Bronchial epithelial cell (primary cell): Measurements from ENCODE around the gene OPCML. TPM values are rescaled to one million over a fixed set of nuclear protein-coding genes. Genes with fewer than 3 reads are reported as not detected.

Experiments
- DNase-seq: peaks from one replicate; pipeline ENCODE4 v3.0.0-alpha.2; 2010; ENCODE audit warnings: low read depth
- FAIRE-seq: peaks from 2 replicates; lab custom pipeline; 2011; peaks lifted over from hg19 to GRCh38; lab: Jason Lieb, UNC
- H3K27me3 ChIP-seq: 2 replicates; pipeline ENCODE4 v1.5.1; 2011; ENCODE audit warnings: low read length; ENCODE audit not compliant: control insufficient read depth, insufficient read depth
- H3K36me3 ChIP-seq: 2 replicates; pipeline ENCODE4 v1.5.1; 2011; ENCODE audit warnings: low read length; ENCODE audit not compliant: control insufficient read depth, insufficient read depth
- H3K4me3 ChIP-seq: 2 replicates; pipeline ENCODE4 v1.5.1; 2011; ENCODE audit warnings: mild to moderate bottlenecking, low read depth, low read length, control low read depth
- total RNA-seq: library from RNA; depleted of rRNA; stranded (reverse); fragments of >200 nt; gene quantifications from 2 replicates; pipeline ENCODE4 v1.2.1, GENCODE V29; 2014
- TF ChIP-seq, protein P1 (sequence below): IDR thresholded peaks from 2 replicates; pipeline ENCODE4 v1.5.1; 2011; ENCODE audit warnings: mild to moderate bottlenecking, moderate library complexity, low read length, control low read depth, inconsistent platforms; ENCODE audit not compliant: insufficient read depth, severe bottlenecking

The OPCML gene
- total RNA-seq, 1 donor from 2014 or later: not detected

GRCh38 chr11:133232665-133233064 lies 299.6 kb downstream of the OPCML start:
- FAIRE-seq (no peak), DNase-seq (no peak)
- TF ChIP-seq, protein P1, sequence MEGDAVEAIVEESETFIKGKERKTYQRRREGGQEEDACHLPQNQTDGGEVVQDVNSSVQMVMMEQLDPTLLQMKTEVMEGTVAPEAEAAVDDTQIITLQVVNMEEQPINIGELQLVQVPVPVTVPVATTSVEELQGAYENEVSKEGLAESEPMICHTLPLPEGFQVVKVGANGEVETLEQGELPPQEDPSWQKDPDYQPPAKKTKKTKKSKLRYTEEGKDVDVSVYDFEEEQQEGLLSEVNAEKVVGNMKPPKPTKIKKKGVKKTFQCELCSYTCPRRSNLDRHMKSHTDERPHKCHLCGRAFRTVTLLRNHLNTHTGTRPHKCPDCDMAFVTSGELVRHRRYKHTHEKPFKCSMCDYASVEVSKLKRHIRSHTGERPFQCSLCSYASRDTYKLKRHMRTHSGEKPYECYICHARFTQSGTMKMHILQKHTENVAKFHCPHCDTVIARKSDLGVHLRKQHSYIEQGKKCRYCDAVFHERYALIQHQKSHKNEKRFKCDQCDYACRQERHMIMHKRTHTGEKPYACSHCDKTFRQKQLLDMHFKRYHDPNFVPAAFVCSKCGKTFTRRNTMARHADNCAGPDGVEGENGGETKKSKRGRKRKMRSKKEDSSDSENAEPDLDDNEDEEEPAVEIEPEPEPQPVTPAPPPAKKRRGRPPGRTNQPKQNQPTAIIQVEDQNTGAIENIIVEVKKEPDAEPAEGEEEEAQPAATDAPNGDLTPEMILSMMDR: no peak

DNA sequence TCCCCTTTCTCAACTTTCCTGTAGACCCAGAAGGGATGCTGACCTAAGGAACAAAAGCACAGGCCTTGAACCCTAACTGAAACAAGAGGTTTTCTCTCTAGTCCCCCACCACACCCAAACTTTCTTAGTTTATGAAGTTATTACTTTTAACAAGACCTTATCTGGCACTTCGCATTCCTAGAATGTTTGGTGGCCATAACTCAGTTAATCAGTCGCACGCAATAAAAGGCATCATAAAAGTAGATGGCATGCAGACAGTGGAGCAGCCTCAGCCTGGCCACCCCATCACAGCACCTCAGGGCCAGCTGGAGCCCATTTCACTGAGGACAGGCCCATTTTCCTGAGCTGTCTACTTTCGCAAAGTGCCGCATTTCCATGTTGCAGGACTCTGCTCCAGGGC lies 301.9 kb downstream of the OPCML start:
- Histone ChIP-seq H3K4me3 (no peak overlapping the region), H3K27me3 (no peaks in the 10 kb centered on the region), H3K36me3 (no peaks in the 10 kb centered on the region)
- TF ChIP-seq, protein P1: no peak
- no peak for DNase-seq
- FAIRE-seq: no peak

More at GRCh38 chr11:133232665-133233064, 299.6 kb downstream of the OPCML start:
- H3K27me3 ChIP-seq: no peaks in the 10 kb centered on the region
- H3K36me3 ChIP-seq: no peaks in the 10 kb centered on the region
- H3K4me3 ChIP-seq: no peak overlapping the region

GRCh38 chr11:133228471-133229329 lies 303.6 kb downstream of the OPCML start:
- H3K36me3 ChIP-seq: no peaks in the 10 kb centered on the region
- H3K27me3 ChIP-seq: no peaks in the 10 kb centered on the region
- H3K4me3 ChIP-seq: no peak overlapping the region
- DNase-seq (no peak), FAIRE-seq (no peak)
- TF ChIP-seq, protein P1: no peak

DNA sequence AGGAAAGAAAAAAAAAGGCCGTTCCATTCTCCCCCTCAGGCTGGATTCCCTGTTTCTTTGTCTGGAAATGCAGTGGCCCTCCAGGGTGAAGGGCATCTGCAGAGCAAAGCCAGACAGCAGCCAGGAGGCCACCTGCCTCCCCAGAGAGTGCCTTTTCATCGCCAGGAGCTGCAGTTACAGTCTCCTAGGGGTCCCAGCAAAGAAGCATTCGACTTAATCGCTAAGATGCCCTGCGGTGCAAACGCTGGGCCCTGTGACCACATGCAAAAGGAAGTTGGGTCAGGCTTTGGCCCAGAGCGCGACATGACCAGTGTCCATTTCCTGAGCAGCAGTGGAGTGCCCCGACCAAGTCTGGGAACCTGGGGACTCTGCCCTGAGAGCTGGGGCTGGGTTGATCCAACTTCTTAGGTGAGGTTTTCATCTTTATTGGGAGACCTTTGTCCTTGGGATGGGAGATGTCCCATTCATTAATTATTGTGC lies 304.6 kb downstream of the OPCML start:
- H3K36me3 ChIP-seq: no peaks in the 10 kb centered on the region
- no peaks in the 10 kb centered on the region for H3K27me3 ChIP-seq
- H3K4me3 ChIP-seq: no peak overlapping the region
- TF ChIP-seq, protein P1: no peak
- DNase-seq (no peak), FAIRE-seq (no peak)

- FAIRE-seq (no peak), DNase-seq (no peak)
- Histone ChIP-seq H3K27me3 (no peaks in the 10 kb centered on the region), H3K36me3 (no peaks in the 10 kb centered on the region), H3K4me3 (no peak overlapping the region)
- TF ChIP-seq, protein P1: no peak
Measured at GRCh38 chr11:133224271-133224670, 308.0 kb downstream of the OPCML start.
